Frontal cortex (tissue), 4 donors: Measurements from ENCODE around the gene EGFL6. TPM values are rescaled to one million over a fixed set of nuclear protein-coding genes. Genes with fewer than 3 reads are reported as not detected.
A peak's percentile ranks its signal among the peaks of the same experiment; 100 is the strongest.
"Not testable (repeated sequence)": the region's sequence is repeated elsewhere in the genome, so short reads cannot be mapped to it uniquely, and the experiment has no call there.

ENCODE experiments used
- DNase-seq, 2 donors: peaks; one replicate each; pipeline ENCODE4 v3.0.0; 2012; ENCODE audit warnings: low spot score in 2 of 2
- FAIRE-seq: peaks from 2 replicates; lab custom pipeline; 2012; peaks lifted over from hg19 to GRCh38; lab: Jason Lieb, UNC
- total RNA-seq: library from RNA; depleted of rRNA; stranded (reverse); fragments of >200 nt; gene quantifications from one replicate; pipeline ENCODE4 v1.2.3, GENCODE V29; 2014
- donor health status: control.
- donor health status: control.
- donor health status: control.

The EGFL6 gene
- total RNA-seq, 1 donor from 2014 or later: 0.82 TPM

DNA sequence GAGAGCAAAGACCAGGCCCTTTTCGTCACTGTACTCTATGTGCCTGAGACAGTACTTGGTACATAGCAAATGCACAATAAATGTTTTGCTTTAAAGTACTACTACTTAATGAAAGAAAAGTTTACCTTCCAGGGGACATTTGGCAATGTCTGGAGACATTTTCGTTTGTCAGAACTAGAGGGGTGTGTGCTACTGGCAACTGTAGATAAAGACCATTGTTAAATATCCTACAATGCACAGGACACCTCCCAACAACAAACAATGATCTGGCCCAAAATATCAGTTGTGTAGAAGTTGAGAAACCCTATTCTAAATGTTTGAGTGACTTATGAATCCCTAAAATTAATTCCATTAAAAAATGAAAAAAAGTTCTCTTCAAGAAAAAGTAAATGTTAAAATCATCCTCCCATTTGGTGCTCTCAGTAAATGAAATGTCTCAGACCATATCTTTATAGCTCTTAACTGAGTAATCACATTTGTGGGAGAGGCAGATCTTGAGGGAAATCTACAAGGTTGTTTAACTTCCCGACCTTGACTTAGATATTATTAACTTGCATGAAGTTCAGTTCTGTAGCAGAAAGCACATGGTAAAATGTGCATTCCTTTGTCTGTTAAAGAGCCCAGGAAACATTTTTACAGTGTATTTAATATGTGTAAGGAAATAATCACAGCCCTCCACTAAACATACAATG is 18.5 kb downstream of the EGFL6 start:
- DNase-seq (no peak), FAIRE-seq (no peak)

DNA sequence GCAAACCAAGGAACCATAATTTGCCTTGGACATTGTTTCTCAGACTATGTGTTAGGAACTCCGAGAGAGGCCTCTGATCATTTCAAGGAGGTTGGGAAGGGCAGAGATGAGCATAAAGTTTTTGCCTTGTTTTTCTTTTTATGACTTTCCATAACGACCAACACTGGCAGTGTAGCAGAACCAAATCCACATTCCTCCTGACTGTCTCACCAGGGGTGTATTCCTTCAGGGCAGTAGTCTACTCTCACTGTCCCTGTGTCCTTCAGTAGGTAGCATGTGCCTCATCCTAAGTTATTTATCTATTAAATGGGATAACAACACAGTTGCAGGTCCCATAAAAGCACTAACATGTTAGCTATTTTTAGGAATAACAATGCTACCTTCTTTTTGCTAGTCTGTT is 20.8 kb downstream of the EGFL6 start:
- FAIRE-seq (no peak), DNase-seq (no peak)

DNA sequence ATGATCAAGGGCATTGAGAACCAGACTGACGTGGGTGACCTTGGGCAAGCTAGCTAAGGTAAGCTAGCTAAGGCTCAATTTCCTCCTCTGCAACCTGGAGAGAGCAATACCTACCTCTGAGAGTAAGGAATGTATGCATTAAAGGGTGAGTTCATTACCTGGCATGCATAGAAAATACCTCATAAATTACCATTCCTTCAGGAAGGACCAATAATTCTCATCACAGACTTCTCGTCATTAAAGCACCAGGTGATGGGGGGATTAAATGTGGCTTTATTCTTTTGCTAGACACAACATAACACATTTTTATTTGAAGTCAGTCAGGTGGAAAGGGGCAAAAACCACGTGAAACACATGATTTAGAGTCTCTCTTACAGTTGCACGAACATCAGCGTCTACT is 21.5 kb downstream of the EGFL6 start:
- FAIRE-seq (no peak), DNase-seq (no peak)

DNA sequence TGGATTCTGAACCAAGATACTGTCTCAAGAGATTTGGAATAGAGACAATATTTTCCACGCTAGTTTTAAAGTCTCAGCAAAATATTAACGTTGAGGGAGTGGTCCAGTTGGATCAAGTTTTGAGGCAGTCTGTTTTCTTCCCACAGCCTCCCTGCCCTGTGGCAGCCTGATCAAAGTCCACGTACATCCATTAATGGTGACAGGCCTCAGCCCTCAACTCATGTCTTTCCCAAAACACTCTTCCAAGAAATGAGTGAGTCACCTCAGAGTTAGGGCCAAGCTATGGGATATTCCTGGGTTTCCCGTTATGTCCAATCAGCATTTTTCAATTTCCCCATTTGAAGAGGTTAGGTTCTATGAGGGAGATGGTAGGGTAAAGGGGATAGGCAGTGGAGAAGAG is 28.5 kb downstream of the EGFL6 start:
- no peak for DNase-seq
- no peak for FAIRE-seq

DNA sequence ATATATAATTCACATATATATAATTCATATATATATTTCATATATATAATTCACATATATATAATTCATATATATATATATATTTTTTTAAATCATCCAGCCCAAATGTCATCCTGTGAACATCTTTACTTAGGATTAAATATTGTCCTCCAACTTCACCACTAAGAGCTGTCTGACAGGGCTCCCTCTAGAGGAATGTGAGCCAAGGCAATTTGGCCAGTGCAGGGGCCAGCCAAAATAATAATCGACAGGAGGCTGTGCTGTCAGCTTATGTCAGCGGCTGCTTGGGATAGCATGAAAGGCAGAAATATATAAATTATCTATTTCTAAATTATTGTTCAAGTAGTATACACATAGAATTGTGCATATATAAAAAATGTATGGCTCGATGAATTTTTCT is 29.5 kb downstream of the EGFL6 start:
- peak; percentile 96 for FAIRE-seq

DNA sequence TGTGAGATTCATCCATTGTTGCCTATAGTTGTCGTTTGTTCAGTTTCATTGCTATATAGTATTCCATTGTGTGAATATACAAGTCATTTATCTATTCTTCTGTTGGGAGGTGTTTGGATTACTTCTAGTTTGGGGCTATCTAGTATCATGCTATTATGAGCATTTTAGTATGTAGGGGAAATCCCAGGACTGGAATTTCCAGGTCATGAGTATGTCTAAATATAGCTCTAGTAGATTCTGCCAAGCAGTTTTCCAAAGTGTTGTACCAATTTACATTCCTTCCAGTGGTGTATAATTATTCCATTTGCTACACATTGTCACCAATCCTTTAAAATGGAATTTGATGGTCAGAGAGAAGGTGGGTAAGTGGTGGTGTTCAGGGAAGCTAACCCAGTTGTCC is 30.1 kb downstream of the EGFL6 start:
- DNase-seq: no peak
- FAIRE-seq: no peak

More for the DNA sequence above, 29.5 kb downstream of the EGFL6 start:
- DNase-seq: no peak

DNA sequence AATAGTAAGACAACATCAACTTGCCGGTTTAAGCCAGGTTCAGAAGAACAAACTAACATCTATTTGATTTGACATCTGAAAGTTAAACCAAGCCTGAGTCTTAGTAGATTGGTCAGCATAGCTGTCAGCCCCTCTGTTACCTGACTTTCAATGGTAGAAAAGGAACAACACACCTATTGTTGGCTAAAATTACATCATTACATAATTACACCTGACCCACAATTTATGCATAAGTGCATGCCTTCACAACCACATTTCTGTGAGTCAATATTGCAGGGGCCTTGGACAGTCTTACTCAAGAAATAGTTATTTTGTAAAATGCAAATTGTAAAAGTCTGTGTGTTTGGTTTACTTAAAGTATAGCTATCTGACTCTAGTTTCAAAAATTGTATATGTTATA is 36.2 kb downstream of the EGFL6 start:
- DNase-seq: no peak
- no peak for FAIRE-seq

DNA sequence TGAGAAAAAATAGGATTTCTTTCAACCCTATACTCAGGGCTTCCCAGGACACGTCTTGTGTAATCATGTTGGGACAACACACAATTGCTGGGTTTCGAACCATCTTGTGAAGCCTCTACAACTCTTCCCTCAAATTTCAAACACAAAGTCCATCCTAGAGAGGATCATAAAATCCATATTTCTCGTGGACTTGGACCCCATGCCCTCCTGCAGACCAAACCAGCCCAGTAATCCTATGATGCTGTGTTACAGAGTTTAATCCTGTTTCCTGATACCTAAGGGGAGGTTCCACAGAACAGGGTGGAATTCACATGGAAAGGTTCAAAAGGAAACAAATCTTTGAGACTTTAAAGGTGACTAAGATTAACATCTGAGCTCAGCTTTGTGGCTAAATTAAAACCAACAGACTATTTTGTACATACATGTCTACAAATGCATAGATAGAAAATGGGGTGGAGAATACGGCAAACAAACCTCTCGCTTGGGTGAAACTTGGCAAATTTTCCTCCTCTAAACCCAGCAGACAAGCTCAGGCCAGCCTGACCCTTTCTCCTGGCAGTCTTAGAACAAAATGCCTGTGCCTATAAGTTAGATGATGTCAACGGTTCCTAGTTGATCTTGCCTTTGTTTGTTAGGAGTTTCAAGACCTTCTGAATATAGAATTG is 38.1 kb downstream of the EGFL6 start:
- DNase-seq (no peak), FAIRE-seq (no peak)

DNA sequence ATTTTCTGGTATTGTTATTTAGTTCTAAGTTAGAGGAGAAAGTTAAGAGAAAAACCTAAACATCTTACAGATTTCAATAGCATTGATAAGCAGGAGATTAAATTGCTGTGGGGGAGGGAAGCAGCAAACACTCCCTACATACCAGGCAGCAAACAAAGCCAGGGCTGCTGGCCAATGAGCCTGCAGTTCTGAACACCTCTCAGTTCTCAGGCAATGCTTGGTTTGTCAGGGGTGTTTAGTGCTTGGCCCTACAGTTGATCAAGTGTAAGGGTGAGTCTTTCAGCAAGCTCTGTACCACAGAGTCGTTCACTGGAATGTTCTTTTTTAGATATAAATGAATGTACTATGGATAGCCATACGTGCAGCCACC is 38.6 kb downstream of the EGFL6 start:
- no peak for DNase-seq

DNA sequence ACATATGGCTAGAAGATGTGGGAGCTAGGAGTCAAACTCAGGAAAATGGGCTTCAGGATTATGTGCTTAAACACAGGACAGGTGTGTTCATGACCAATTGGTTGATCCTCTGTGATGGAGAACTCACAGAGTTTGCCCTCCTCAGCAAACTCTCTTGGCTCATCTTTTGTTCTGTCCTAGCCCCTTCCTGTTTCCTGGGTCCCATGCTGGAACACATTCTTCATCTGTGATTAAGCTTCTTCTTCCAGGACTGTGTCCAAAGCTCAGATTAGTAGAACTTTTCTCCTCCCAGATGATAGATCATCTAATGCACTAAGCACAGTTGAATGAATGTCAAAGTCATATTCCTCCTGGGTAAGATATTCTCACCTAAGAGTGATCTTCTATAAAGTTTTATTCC is 44.8 kb downstream of the EGFL6 start:
- DNase-seq (no peak), FAIRE-seq (no peak)

More for the DNA sequence above, 38.6 kb downstream of the EGFL6 start:
- no peak for FAIRE-seq

DNA sequence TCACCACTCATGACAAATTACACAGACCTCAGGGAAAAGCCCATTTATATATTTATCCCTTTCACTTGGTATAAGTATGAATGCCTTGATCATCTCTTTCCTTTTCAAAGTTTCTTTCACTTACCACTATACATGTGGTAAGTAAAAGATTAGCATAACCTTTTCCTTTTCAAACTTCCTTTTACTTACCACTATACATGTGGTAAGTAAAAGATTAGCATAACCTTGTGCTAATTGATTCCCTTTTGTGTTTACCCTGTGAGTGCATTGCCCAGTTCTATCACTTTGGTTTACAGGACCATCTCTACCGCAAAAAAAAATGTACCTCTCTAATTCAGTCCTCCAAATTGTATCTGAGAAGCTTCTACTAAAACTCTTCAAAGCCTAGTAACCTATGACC is 50.8 kb downstream of the EGFL6 start:
- FAIRE-seq: no peak
- no peak for DNase-seq

DNA sequence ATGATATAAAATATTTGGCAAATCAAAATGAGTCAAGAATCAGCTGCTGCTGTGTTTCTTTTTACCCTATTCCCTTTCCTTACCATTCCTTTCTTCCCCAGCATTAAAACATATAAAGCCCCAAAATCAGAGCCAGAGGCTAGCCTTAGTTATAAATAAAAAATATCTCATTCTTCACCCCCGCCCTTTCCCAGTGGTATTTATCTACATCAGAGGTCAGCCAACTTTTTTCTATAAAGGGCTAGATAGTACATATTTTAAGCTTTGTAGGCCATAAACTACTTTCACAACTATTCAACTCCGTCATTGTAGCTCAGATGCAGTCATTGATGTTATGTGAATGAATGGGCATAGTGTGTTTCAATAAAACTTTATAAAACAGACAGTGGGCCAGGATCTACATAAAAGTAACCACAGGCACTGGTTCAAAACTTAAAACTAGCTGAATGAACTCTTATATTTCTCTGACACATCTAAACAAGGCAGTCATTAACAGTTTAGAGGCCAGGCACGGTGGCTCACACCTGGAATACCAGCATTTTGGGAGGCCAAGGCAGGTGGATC is 53.1 kb downstream of the EGFL6 start:
- DNase-seq (no peak), FAIRE-seq (no peak)

DNA sequence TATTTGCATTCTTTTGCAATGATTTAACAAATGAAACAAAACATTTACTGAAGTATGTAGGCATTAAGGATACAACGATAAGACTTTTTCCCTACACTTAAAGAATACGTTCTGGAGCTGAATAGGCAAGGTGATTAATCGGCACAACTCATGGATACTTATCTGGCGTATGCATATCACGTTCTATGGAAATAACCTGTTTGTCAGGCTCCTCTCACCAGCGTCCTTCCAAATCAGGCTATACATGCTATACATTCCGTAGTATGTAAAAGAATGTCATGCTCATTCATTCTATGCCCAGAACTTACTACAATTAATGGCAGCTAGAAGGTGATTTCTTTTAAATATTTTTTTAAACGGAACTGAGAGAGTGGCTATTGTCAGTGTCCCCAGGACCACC is 57.9 kb downstream of the EGFL6 start:
- FAIRE-seq: no peak
- no peak for DNase-seq

DNA sequence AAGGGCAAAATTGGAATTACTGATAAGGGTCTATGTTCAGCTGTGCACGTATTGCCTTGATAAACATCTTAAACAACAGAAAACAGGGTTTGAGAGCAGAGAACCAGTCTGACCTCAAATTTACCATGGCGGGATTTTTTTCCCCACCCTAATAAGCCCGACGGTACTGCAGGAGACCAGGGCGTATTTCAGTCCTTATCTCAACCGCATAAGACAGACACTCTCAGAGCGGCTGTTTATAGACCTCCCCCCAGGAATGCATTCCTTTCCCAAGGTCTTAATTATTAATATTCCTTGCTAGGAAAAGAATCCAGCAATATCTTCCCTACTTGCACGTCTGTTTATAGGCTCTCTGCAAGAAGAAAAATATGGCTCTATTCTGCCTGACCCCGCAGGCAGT is 67.8 kb downstream of the EGFL6 start:
- FAIRE-seq: not testable (repeated sequence)

DNA sequence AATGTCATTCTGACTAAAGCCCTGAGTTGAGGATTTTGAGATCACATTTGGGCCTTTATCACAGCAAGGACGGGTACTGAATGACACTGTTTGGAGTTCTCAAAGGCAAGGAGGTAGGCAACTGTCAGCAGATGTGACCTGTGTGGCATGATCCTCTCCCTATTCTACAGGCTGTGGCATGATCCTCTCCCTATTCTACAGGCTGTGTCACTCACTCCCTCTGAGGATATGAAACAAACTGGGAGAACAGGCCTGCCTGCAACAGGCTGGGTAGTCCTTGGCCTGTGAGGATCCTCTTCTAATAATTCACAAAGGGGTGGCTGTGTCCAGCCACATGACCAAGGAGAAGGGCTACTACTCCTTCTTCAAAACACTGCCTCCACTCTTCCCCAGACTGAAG is 68.6 kb downstream of the EGFL6 start:
- no peak for FAIRE-seq

More for the DNA sequence above, 67.8 kb downstream of the EGFL6 start:
- not testable (repeated sequence) for DNase-seq

DNA sequence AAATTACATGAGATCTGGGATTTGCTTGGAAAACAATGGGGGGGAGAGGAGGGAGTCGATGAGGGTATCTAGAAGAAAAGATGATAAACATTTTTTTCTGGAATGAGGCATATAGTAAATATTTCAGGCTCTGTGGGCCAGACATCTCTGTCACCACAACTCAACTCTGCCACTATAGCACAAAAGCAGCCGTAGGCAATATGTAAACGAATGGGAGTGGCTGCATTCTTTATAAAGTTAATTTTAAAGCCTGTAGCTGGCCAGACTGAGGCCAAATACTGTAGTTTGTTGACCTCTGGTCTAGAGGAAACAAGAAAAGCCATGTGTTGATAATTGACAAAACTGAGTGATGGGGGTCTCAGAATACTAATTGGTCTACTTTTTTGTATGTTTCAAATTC is 69.4 kb downstream of the EGFL6 start:
- FAIRE-seq: no peak
- DNase-seq: no peak

More for the DNA sequence above, 68.6 kb downstream of the EGFL6 start:
- no peak for DNase-seq

DNA sequence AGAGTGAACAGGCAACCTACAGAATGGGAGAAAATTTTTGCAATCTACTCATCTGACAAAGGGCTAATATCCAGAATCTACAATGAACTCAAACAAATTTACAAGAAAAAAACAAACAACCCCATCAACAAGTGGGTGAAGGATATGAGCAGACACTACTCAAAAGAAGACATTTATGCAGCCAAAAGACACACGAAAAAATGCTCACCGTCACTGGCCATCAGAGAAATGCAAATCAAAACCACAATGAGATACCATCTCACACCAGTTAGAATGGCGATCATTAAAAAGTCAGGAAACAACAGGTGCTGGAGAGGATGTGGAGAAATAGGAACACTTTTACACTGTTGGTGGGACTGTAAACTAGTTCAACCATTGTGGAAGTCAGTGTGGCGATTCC is 72.3 kb downstream of the EGFL6 start:
- FAIRE-seq, DNase-seq: not testable (repeated sequence)

DNA sequence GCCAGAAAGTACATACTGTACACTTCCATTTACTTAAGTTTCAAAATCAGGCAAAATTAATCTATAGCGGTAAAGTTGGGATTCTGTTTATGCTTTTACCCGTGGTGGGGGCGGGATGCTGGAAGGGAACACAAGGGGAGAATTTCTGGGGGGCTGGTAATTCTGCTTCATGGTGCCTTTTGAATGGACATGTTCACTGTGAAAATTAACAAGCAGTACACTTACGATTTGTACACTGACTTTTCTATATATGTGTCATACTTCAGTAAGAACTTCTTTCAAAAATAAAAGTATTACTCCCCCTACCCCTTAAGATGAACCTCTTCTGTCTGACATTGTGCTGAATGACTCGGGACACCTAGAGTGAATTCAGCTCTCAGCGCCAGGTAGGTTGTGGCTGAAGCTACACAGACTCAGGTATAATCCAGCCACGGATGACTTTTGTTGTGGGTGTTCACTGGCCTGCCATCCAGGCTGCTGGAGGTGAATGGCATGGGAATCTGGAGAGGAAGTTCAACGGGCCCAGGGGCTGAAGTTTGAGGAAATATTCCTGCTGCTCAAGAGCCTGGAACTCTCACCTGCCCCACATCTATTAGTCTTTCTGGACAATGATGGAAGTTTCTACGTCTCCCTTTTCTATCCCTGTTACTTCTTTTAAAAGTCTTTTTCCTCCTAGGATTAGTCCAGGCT is 76.2 kb downstream of the EGFL6 start:
- FAIRE-seq (no peak), DNase-seq (no peak)

DNA sequence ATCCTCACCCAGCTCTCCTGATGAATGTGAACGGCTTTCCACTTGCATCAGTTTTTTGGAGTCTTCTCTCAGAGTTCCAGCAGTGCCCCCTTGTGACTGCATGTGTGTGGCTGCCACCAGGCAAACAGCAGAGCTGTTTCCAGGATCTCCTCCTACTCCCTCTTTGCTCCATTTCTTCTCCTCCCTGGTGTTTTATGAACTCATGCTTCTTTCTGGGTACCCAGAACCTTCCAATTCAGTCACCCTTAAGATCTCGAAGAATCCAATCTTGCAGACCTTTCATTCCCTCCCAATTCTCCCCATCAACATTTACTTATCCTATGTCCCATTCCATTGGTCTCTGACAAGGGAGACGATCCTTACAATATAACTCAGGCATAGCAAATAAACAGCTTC is 76.8 kb downstream of the EGFL6 start:
- DNase-seq (peak in 1 of 2 donors; percentile 10), FAIRE-seq (no peak)

DNA sequence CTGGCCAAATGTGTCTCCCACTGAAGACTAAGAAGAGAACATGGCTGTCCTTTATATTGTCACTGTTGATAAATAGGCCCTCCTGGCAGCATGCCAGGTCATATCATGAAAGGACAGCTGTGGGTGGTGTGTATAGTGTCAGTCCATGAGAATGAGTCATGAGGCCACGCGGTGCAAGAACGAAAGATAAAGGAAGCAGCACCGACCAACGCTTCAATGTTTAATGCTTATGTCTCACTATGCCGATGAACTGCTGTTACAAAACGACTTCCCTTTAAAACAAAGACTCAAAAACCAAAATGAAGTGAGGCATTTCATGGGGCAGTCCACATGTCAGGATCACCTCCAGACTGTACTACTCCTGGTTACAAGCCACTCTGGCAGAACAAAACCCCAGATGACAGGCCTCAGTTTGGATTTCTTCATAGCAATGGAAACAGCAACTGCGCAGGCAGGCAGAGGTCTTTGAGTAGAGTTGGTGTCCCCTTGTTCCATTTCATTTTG is 78.4 kb downstream of the EGFL6 start:
- no peak for FAIRE-seq

DNA sequence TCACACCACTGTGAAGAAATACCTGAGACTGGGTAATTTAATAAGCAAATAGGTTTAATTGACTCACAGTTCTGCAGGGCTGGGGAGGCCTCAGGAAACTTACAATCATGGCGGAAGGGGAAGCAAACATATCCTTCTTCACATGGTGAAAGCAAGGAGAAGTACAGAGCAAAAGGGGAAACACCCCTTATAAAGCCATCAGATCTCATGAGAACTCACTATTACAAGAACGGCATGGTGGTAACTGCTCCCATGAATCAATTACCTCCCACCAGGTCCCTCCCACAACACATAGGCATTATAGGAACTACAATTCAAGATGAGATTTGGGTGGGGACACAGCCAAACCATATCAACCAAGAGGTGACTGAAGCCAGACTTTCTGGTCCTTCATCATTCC is 78.9 kb downstream of the EGFL6 start:
- not testable (repeated sequence) for FAIRE-seq, DNase-seq

More for the DNA sequence above, 78.4 kb downstream of the EGFL6 start:
- no peak for DNase-seq
